ENCODE results near the gene SQSTM1. TPM values are rescaled to one million over a fixed set of nuclear protein-coding genes. Genes with fewer than 3 reads are reported as not detected.
A peak's percentile ranks its signal among the peaks of the same experiment; 100 is the strongest.

Gene SQSTM1
- total RNA-seq, result 100 to 1,000 TPM; 111 to 117 TPM

GRCh38 chr5:179820483-179821297 lies at the start of gene SQSTM1:
Gene SQSTM1, plus strand, starts transcription at chr5:179820905. Its CDS starts 32 bp downstream, at chr5:179820937.
- Mint-ChIP-seq H3K27me3 (peaks cover 6% of the 10 kb centered on the region), H3K9me3 (no peaks in the 10 kb centered on the region)

GRCh38 chr5:179771311-179771895 lies 49.3 kb upstream of the SQSTM1 start:
- Mint-ChIP-seq H3K27ac (no peak overlapping the region), H3K9me3 (no peaks in the 10 kb centered on the region), H3K36me3 (peaks cover 22% of the 10 kb centered on the region), H3K27me3 (no peaks in the 10 kb centered on the region), H3K4me3 (no peak overlapping the region), H3K4me1 (peaks cover 8% of the 10 kb centered on the region)
- DNase-seq, result no peak

More at GRCh38 chr5:179820483-179821297, at the start of gene SQSTM1:
- peak; percentile 85 for DNase-seq
- peaks cover 42% of the 10 kb centered on the region for H3K4me1 Mint-ChIP-seq
- peak within 1 kb of the TSS; percentile 91 for H3K27ac Mint-ChIP-seq
- peaks cover 17% of the 10 kb centered on the region for H3K36me3 Mint-ChIP-seq
- H3K4me3 Mint-ChIP-seq, result peak within 1 kb of the TSS; percentile 89

GRCh38 chr5:179772351-179772750 lies 48.4 kb upstream of the SQSTM1 start:
- Mint-ChIP-seq H3K36me3 (peaks cover 22% of the 10 kb centered on the region), H3K27me3 (no peaks in the 10 kb centered on the region), H3K27ac (no peak overlapping the region), H3K4me3 (no peak overlapping the region), H3K9me3 (no peaks in the 10 kb centered on the region), H3K4me1 (peaks cover 8% of the 10 kb centered on the region)
- DNase-seq, result no peak

- no peaks in the 10 kb centered on the region for H3K9me3 Mint-ChIP-seq
- H3K27me3 Mint-ChIP-seq, result no peaks in the 10 kb centered on the region
- H3K27ac Mint-ChIP-seq, result no peak overlapping the region
- no peak overlapping the region for H3K4me3 Mint-ChIP-seq
- DNase-seq, result no peak
- peaks cover 2% of the 10 kb centered on the region for H3K4me1 Mint-ChIP-seq
- peaks cover 18% of the 10 kb centered on the region for H3K36me3 Mint-ChIP-seq
Measured at GRCh38 chr5:179773686-179774040, 47.0 kb upstream of the SQSTM1 start.

- Mint-ChIP-seq H3K4me1 (no peaks in the 10 kb centered on the region), H3K9me3 (no peaks in the 10 kb centered on the region), H3K27ac (no peak overlapping the region), H3K36me3 (peaks cover 14% of the 10 kb centered on the region), H3K27me3 (no peaks in the 10 kb centered on the region), H3K4me3 (no peak overlapping the region)
- no peak for DNase-seq
Measured at GRCh38 chr5:179774442-179774841, 46.3 kb upstream of the SQSTM1 start.

GRCh38 chr5:179776411-179776938 lies 44.2 kb upstream of the SQSTM1 start:
- H3K4me1 Mint-ChIP-seq, result no peaks in the 10 kb centered on the region
- no peaks in the 10 kb centered on the region for H3K9me3 Mint-ChIP-seq
- no peak for DNase-seq
- H3K27me3 Mint-ChIP-seq, result no peaks in the 10 kb centered on the region
- H3K27ac Mint-ChIP-seq, result no peak overlapping the region
- no peak overlapping the region for H3K4me3 Mint-ChIP-seq
- peaks cover 14% of the 10 kb centered on the region for H3K36me3 Mint-ChIP-seq

GRCh38 chr5:179777456-179777855 lies 43.2 kb upstream of the SQSTM1 start:
- H3K36me3 Mint-ChIP-seq, result peaks cover 10% of the 10 kb centered on the region
- no peak overlapping the region for H3K27ac Mint-ChIP-seq
- no peak overlapping the region for H3K4me3 Mint-ChIP-seq
- H3K27me3 Mint-ChIP-seq, result no peaks in the 10 kb centered on the region
- H3K4me1 Mint-ChIP-seq, result no peaks in the 10 kb centered on the region
- DNase-seq, result no peak
- H3K9me3 Mint-ChIP-seq, result no peaks in the 10 kb centered on the region

- H3K27ac Mint-ChIP-seq, result no peak overlapping the region
- no peak overlapping the region for H3K4me3 Mint-ChIP-seq
- no peaks in the 10 kb centered on the region for H3K4me1 Mint-ChIP-seq
- no peak for DNase-seq
- no peaks in the 10 kb centered on the region for H3K9me3 Mint-ChIP-seq
- no peaks in the 10 kb centered on the region for H3K27me3 Mint-ChIP-seq
- H3K36me3 Mint-ChIP-seq, result peaks cover 7% of the 10 kb centered on the region
Measured at GRCh38 chr5:179777909-179778308, 42.8 kb upstream of the SQSTM1 start.

GRCh38 chr5:179778591-179778990 lies 42.1 kb upstream of the SQSTM1 start:
- no peaks in the 10 kb centered on the region for H3K27me3 Mint-ChIP-seq
- peaks cover 3% of the 10 kb centered on the region for H3K36me3 Mint-ChIP-seq
- peak overlapping the region; percentile 12 for H3K27ac Mint-ChIP-seq
- no peaks in the 10 kb centered on the region for H3K9me3 Mint-ChIP-seq
- H3K4me1 Mint-ChIP-seq, result no peaks in the 10 kb centered on the region
- DNase-seq, result no peak
- H3K4me3 Mint-ChIP-seq, result no peak overlapping the region

GRCh38 chr5:179779826-179780225 lies 40.9 kb upstream of the SQSTM1 start:
- Mint-ChIP-seq H3K36me3 (peaks cover 1% of the 10 kb centered on the region), H3K4me3 (no peak overlapping the region), H3K27me3 (no peaks in the 10 kb centered on the region), H3K4me1 (no peaks in the 10 kb centered on the region), H3K27ac (no peak overlapping the region), H3K9me3 (no peaks in the 10 kb centered on the region)
- DNase-seq, result no peak

GRCh38 chr5:179780362-179780761 lies 40.3 kb upstream of the SQSTM1 start:
- H3K9me3 Mint-ChIP-seq, result no peaks in the 10 kb centered on the region
- peaks cover 1% of the 10 kb centered on the region for H3K36me3 Mint-ChIP-seq
- H3K4me1 Mint-ChIP-seq, result no peaks in the 10 kb centered on the region
- no peak for DNase-seq
- H3K4me3 Mint-ChIP-seq, result no peak overlapping the region
- no peaks in the 10 kb centered on the region for H3K27me3 Mint-ChIP-seq
- H3K27ac Mint-ChIP-seq, result no peak overlapping the region

- Mint-ChIP-seq H3K36me3 (no peaks in the 10 kb centered on the region), H3K9me3 (no peaks in the 10 kb centered on the region), H3K4me3 (no peak overlapping the region), H3K27ac (no peak overlapping the region), H3K27me3 (no peaks in the 10 kb centered on the region), H3K4me1 (no peaks in the 10 kb centered on the region)
- DNase-seq, result no peak
Measured at GRCh38 chr5:179781846-179782245, 38.9 kb upstream of the SQSTM1 start.

GRCh38 chr5:179783128-179783527 lies 37.6 kb upstream of the SQSTM1 start:
- H3K4me1 Mint-ChIP-seq, result no peaks in the 10 kb centered on the region
- H3K36me3 Mint-ChIP-seq, result no peaks in the 10 kb centered on the region
- no peaks in the 10 kb centered on the region for H3K27me3 Mint-ChIP-seq
- H3K27ac Mint-ChIP-seq, result no peak overlapping the region
- H3K4me3 Mint-ChIP-seq, result no peak overlapping the region
- no peaks in the 10 kb centered on the region for H3K9me3 Mint-ChIP-seq
- DNase-seq, result no peak

- H3K4me3 Mint-ChIP-seq, result no peak overlapping the region
- H3K4me1 Mint-ChIP-seq, result no peaks in the 10 kb centered on the region
- H3K27me3 Mint-ChIP-seq, result no peaks in the 10 kb centered on the region
- no peaks in the 10 kb centered on the region for H3K9me3 Mint-ChIP-seq
- no peaks in the 10 kb centered on the region for H3K36me3 Mint-ChIP-seq
- DNase-seq, result no peak
- no peak overlapping the region for H3K27ac Mint-ChIP-seq
Measured at GRCh38 chr5:179786861-179787260, 33.8 kb upstream of the SQSTM1 start.

GRCh38 chr5:179788193-179788854 lies 32.4 kb upstream of the SQSTM1 start:
- Mint-ChIP-seq H3K27ac (no peak overlapping the region), H3K9me3 (no peaks in the 10 kb centered on the region), H3K4me1 (no peaks in the 10 kb centered on the region), H3K27me3 (no peaks in the 10 kb centered on the region), H3K4me3 (no peak overlapping the region), H3K36me3 (no peaks in the 10 kb centered on the region)
- DNase-seq, result no peak

Data from activated naive CD8-positive, alpha-beta T cell treated with anti-CD3 and anti-CD28 coated beads for 36 hours (primary cell).